ENCODE results near the gene GYPA.
A peak's percentile ranks its signal among the peaks of the same experiment; 100 is the strongest.
"Not testable (repeated sequence)": the region's sequence is repeated elsewhere in the genome, so short reads cannot be mapped to it uniquely, and the experiment has no call there.

GYPA gene

GRCh38 chr4:144140594-144141295 lies at the start of gene GYPA:
Gene GYPA (minus strand): TSS chr4:144140718. CDS start chr4:144140635, 83 bp downstream.
- not testable (repeated sequence) for DNase-seq (ENCODE audit: low spot score)

DNA sequence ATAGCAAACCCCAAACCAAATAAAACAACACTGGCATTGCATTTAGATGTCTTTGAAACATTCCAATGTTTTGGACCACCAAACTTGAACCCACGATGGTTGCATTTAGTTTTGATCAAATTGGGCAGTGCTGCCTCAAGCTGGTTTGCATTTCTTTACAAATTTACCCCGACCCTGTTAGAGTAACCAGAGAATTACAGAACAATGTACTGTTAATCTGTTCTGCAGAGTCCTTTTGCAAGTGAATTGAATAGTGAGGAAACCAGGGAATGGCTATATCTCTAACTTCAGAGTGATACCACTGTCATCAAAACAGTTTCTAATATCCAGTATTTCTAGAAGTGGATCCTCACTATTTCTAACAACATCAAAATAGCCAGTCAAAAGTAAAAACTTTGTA lies 49.5 kb upstream of the GYPA start:
- DNase-seq (ENCODE audit: low spot score), result no peak

- DNase-seq (ENCODE audit: low spot score), result no peak
These were observed 48.6 kb upstream of the GYPA start for GRCh38 chr4:144189121-144189520.

- DNase-seq (ENCODE audit: low spot score), result no peak
These were observed 44.6 kb upstream of the GYPA start for GRCh38 chr4:144185086-144185485.

DNA sequence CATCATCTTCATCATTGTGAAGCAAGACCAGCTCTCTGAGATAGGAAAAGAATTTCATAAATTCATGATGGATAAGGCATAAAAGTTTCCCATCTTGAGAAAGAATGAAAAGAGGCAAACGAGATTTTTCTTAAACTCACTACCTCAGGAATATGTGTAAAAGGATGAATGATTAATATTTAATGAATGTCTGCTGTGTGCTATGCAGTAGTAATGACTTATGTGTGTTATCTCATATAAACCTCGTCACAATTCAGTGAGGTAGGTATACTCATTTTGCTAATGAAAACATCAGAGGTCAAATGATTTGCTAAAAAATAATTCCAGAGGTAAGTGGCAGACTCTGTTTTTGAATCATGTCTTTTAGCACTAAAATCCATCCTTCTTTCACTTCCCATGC lies 42.6 kb upstream of the GYPA start:
- no peak for DNase-seq (ENCODE audit: low spot score)

GRCh38 chr4:144181391-144181790 lies 40.9 kb upstream of the GYPA start:
- DNase-seq (ENCODE audit: low spot score), result no peak

GRCh38 chr4:144179152-144179739 lies 38.7 kb upstream of the GYPA start:
- DNase-seq (ENCODE audit: low spot score), result no peak

DNA sequence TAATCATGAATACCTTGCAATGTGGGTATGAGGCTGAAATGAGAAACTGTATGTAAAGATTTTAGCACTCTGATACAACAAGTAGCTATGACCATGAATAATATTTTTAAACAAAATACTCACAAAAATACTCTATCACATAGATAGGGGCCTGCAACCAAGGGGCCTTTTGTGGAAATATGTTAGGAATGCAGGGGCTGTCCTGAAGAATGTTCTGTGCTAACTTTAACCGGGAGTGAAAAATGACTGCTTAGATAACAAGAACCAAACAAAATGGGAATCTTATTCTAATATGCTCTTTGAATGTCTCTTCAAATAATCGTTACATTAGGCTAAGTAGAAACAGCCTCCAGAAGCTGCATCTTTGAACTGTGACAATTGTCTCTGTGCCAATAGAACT lies 37.9 kb upstream of the GYPA start:
- no peak for DNase-seq (ENCODE audit: low spot score)

DNA sequence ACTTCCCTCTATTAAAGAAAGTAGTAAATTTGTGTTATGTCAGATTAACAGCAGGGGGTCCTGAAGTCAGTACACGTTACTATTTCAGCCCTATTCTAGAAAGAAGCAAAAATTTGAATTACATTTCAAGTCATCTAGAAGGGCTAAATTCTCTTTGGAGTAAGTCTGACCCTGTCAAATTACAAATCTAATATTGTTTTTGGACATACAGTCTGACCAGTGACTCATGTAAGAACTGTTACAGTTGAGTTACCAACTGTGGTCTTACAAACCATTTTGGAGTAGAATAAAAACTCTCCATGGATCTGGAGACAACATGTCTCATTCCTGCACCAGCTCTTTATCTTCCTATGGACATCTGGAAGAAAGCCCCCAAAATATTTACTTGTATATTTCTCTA lies 36.0 kb upstream of the GYPA start:
- no peak for DNase-seq (ENCODE audit: low spot score)

DNA sequence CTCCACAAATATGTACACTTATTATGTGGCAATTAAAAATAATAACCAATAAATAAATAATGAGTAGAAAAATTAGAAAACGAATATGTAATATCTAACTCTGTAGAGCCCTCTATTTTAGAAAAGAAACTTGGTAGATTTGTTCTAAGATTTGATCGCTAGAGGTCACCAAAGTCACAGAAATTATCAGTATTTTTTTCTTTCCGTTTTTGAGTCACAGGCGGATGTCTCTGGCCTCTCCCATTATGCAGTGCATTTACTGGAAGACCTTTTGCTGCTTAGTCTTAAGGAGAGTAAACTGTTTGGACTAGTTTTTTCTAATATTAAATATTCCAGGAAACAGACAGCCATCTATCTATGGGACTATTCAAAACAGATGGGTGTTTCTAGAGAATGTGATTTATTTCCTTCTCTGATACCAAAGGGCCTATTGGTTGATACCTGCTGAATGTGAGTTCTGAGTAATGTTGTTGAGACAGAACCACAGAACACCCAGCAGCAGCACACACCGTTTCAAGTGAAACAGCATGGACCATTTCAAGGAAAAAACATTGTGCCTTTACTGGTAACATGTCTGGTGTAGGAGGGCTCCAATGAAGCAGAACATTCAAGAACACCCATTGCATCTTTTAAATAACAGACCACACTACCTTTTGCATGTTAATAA lies 34.0 kb upstream of the GYPA start:
- DNase-seq (ENCODE audit: low spot score), result peak; percentile 78

- no peak for DNase-seq (ENCODE audit: low spot score)
These were observed 31.2 kb upstream of the GYPA start for GRCh38 chr4:144171697-144172096.

- no peak for DNase-seq (ENCODE audit: low spot score)
These were observed 28.7 kb upstream of the GYPA start for GRCh38 chr4:144169211-144169610.

- DNase-seq (ENCODE audit: low spot score), result no peak
These were observed 13.5 kb upstream of the GYPA start for GRCh38 chr4:144154044-144154443.

DNA sequence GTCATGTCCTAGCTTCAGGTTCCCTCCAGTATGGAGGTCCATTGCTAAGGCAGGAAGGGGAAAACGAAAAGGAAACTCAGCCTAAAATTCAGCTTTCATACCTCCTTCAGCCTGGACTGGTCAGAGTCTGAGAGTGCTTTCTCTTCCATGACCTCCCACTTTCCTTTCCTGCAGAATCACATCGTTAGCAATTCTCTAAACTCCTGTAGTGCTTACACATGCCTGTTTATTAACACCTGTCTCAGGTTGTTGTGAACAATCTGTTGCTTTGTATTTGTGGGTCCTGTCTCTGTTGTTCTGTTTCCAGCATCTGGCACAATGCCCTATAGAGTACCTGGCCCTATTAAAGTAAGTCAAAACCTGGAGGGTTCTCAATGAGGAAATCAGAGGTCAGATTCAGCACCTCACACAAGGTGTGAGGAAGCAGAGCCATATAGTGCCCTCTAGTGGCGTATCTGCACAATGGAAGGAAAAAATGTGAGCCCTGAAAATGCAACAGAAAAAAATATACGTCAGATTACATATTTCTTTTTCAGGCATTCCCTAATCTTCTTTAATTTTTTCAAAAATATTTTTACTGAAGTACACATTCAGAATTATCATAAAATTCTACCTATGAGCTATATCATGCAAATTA lies 2.3 kb upstream of the GYPA start:
- peak; percentile 12 for DNase-seq (ENCODE audit: low spot score)

- DNase-seq (ENCODE audit: low spot score), result no peak
These were observed 975 bp upstream of the GYPA start for GRCh38 chr4:144141493-144141892.

- not testable (repeated sequence) for DNase-seq (ENCODE audit: low spot score)
These were observed 527 bp downstream of the GYPA start for GRCh38 chr4:144139991-144140390.

DNA sequence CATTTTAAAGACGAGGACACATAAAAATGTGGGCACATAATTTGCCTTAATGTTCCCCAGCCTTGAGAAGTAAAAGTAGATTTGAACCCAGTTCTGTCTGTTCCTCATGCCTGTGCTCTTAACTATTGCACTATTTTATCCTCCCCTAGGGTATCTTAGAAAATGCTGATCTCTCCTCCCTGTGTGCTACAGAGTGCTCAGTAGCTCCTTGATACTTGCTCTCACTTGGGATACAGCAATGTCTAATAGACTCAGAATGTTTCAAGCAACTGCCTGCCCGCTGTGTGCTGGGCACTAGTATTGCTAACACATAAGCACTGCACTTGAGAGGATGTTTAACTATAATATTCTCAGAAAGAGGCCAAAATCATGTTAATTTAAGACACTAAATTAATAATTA lies 971 bp downstream of the GYPA start:
- DNase-seq (ENCODE audit: low spot score), result not testable (repeated sequence)

GRCh38 chr4:144138239-144138638 lies 2.3 kb downstream of the GYPA start:
- DNase-seq (ENCODE audit: low spot score), result not testable (repeated sequence)

DNA sequence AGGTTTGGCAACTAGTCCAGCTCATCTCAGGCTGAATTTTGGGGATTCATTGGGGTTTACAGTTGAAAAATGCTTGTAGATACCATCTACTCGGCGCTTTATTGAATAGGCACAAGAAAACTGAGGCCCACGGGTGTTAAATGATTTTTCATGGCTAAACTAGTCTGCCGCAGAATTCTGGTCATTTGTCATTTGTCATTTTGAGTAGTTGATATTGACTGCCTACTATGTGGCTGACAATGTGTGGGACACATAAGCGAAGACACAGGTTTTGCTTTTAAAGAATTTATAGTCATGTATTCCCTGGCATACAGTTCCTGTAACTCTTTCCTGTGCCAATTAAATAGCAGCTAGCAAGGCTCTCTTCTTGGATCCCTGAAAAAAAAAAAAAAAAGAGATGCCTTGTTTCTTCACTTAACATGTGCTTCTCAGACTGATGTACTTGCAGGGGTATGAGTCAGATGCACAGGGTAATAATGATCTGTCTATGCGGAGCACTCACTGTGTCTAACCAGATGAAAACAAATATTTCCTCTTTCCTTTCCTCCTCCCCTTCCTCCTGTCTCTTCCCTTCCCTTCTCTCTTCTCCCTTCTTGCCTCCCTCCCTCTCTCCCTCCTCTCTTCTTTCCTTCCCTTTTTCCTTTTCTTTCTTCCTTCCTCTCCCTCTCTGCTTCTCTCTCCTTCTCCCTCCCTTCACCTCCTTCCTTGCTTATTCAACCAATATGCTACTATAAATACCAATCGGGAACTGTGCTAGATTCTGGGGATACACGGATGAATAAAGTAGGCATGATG lies 3.2 kb downstream of the GYPA start:
- DNase-seq (ENCODE audit: low spot score), result not testable (repeated sequence)

GRCh38 chr4:144136189-144136588 lies 4.3 kb downstream of the GYPA start:
- DNase-seq (ENCODE audit: low spot score), result not testable (repeated sequence)

DNA sequence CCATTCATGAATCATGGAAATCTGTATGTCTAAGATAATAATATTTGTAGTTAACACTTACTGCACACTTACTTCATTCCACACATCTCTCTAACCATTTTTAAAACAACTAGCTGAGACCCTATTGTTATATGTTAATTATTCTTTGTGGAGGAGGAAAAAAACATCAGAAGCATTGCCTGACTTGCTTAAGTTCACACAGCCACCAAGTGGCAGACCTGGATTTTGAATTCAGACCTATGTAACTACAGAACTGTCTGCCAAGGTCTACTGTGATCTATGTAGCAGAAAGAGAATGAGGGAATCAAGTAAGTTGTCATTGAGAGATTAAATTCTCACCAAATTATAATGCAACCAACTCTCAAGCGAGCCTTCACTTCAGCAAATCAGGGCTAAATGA lies 10.4 kb downstream of the GYPA start:
- DNase-seq (ENCODE audit: low spot score), result not testable (repeated sequence)

GRCh38 chr4:144129336-144129875 lies 11.1 kb downstream of the GYPA start:
- DNase-seq (ENCODE audit: low spot score), result not testable (repeated sequence)

Data from kidney capillary endothelial cell (primary cell).